Measurements from ENCODE around the gene USP10.

The USP10 gene

DNA sequence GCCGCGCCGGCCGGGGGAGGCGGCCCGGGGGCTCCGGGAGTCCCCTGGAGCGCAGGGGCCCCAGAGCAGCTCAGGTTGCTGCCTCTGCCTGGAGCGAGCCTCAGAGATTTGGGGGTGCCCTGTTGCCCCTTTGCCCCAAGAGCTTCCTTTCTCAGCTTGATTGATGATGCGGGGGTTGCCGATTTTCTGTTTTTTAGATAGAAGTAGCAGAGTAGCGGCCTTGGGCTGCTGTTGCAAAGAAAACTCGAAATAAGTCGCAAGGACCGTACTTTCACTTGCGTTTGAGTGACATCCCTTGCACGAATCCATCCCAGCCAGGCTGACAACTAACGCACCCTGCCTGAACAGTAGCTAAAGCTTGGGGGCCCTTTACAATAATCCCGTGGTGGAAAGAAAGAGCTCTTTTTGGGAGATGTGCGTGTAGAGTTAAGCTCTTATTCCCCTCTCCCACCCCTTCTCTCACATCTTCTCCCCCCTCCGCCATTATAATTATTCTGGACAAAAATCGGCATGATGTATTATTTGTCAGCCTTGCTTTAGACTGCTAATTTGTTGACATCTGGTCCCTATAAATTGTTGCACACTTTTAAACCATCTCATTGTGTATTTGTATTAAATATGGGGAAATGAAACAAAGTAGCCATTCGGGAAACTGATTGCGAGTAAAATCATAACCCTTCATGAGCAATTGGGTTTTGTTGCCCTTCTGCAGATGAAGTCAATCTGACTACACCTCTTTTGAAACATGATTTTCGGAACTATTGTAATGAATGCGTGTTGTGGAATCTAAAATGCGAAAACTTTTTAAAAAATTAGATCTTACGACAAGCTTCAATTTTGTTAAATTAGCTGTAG, 873 bp downstream of the USP10 start:
- peak; percentile 45 for DNase-seq

DNA sequence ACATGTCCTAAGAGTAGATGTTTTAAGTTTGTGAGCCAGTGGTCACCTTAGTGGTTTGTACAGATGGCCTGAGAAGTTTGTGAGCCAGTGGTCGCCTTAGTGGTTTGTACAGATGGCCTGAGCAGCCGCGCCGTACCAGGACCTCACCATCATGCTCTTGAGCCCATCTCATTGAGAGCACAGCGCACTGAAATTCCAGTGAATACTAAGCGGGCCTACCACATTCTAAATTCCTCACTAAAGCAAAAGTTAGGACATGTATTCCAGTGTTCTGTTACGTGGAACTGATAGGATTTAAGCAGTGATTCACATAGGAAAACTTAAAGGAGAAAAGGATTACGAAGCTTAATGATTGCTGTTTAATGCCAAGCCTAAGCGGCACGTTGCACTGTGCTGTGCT, 3.9 kb downstream of the USP10 start:
- DNase-seq, result no peak

DNA sequence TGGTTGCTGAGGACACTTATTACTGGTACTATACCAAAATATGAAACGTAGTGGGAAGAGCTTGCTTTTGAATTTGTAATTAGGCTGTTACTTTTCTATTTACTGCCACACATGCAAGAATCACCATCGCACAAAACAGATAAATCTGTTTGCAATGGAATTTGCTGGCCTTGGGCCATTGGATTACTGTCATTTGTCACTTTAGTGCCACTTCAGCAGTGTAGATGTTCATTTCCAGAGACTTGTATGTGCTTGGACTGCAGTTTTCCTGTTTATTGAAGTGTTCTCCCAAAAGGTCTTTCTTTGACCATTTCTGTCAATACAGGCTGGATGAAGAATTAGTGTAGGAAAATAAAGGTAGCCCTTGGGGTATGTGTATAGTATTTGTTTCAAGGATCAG, 4.5 kb downstream of the USP10 start:
- DNase-seq, result no peak

DNA sequence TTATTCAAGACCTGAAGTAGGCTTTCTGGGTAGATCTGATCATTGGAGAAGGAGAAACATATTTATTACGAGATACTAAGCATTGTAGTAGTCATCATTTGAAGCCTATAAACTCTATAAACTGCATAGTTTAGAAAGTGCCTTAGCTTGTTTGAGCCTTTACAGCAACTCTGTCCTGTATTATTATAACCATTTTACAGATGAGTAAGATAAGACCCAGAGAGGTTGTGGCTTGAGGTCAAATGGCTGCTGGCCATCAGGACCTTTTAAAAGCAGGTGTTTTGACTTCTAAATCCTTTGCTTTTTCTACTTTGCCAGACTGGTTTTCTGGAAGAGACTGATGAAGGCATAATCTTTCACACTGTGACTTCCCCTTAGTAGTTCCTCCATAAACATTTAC, 7.1 kb downstream of the USP10 start:
- no peak for DNase-seq

DNA sequence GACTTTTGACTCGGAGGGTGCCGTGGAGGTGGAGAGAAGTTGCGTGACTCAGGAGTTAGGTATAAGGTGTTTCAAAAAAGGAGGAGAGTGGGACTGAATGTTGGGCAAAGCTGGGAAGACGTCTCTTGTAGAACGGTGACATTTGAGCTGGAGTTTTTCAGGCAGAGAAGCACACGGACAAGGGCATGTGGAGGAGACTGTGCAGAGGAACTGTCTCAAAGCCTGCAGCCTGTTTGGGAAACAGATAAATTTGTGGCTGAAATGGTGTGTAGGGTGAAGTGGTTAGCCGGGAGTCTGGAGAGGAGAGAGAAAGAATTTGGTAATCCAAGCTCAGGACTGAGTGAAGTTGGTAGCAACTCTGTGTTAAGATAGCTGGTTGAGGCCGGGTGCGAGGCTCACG, 9.8 kb downstream of the USP10 start:
- DNase-seq, result no peak

DNA sequence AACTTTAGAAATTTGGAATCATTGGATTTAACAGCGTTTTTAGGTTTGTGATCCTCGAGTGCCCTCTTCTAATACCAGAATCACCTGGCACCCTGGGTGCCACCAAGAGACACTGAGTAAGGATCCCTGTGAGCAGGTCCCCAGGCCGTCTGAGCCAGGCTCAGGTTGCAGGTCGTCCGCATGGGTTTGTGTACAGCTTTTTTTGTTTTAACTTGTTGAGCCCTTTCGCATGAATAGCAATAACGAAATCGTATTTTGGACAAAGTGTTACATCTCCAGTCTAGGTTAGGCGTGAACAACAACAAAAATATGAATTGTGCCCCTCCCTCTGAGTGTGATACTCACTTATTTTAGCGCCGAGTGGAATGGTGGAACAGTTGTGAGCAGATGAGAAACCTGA, 10.9 kb downstream of the USP10 start:
- no peak for DNase-seq

DNA sequence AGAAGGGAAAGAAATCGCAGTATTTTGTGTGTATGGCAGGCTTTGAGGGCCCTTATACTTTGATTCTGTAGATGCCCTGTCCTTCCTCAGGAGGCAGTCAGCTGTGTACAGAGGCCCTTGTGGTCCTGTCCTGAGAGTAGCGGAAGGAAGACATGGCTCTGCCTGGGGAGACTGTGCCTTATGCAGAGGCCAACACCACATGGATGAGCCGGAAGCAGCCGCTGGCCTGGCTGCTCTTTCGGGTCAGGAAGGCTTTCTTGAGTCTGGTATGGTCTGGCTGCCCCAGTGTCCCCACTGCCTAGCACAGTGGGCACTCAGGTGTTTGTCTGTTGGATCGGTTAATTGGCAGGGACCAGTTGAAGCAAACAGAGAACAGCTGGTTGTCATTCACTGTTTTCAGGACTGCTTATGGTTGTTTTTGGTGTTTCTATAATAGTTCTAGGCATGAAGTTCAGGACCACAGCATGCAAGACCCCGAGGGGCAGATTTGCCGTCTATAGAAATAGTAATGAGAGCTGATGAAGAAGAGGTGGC, 12.4 kb downstream of the USP10 start:
- DNase-seq, result no peak

DNA sequence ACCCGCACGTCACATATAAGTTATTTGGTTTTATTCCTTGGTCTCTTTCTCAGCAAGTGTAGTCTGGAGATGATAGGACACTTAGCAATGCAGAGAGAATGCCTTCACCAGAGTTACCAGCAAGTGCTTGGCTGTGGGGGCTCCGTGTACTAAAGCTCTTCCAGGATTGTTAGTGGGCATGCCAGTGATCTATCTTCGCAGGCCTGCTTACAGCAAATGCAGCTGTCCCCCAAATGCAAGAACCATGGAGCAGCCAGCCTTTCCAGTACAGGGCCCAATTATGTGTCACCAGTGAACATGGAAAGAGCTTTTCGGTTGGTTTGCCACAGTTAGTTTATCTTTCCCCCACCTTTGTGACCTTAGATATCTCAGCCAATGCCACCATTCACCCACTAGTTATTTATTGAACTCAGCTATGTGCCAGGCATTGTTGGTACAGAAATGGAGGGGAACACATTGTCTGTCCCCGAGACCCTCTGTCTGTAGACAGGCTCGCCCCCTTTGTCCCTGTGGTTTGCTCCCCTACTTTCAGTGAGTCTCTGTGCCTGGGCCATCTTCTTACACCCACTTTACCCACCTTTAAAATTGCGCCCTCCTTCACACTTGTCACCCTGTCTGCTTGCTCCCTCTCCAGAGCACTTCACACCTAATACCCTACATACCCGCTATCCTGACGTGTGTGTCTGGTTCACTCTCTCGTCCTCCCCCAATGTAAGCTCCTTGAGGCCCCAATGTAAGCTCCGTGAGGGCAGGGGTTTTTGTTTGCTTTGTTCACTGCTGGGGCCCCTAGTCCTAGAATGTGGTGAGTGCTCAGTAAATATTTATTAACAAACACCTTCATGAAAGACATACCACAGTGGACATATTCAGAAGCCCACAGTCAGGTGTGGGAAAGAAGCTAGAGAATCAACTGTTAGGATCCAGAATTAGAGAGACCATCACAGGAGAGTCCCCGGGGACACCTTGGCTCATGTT, 13.3 kb downstream of the USP10 start:
- no peak for DNase-seq

DNA sequence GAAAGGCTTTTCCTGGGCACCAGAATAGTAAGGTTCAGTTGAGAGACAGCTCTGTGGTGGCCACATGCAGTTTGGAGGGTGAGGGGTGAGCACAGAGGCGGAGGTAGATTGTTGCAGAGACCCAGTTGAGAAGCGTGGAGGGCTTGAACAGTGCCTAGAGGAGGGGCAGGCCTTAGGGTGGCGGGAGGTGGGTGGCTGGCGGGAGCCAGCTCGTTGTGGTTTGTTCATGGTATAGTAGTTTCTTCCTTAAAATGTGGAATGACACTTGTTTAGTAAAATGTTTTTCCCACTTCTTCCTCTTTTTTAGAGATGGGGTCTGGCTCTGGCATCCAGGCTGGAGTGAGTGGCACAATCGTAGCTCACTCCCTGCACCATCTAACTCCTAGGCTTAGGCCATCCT, 14.2 kb downstream of the USP10 start:
- DNase-seq, result no peak

DNA sequence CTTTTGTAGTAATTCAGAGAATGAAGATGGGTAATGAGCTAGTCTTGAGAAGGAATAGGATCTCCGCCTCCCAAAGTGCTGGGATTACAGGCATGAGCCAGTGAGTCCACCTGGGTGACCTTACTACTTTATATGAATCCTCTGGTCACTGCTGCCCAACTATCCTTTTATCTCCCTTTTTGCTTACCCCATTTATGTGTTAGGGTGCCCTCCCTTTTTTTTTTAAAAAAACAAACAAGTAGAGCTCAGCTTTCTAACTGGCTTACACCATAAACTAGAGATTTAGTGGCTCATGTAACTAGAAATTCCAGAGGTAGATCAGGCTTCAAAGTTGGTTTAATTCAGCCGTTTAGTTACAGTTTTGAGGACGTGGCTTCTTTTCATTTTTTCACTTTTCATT, 15.6 kb downstream of the USP10 start:
- DNase-seq, result no peak

DNA sequence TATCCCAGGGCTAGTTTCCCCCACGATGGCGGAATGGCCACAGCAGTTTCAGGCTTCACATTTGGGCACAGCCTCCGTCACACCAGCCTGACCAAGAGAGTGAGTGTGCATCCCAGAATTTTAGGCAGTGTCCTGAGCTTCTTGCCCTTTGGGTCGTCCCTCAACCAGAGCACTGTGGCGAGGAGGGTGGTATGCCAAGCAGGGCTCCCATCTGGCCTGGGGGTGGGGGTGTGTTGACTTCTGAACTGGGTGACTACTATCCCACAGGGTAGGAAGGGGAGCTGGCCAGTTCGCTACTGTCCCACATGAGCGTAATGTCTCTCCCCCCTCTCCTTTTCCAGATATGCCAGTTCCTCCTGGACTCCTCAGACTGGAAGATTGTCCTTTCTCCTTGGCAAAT, 16.1 kb downstream of the USP10 start:
- no peak for DNase-seq

DNA sequence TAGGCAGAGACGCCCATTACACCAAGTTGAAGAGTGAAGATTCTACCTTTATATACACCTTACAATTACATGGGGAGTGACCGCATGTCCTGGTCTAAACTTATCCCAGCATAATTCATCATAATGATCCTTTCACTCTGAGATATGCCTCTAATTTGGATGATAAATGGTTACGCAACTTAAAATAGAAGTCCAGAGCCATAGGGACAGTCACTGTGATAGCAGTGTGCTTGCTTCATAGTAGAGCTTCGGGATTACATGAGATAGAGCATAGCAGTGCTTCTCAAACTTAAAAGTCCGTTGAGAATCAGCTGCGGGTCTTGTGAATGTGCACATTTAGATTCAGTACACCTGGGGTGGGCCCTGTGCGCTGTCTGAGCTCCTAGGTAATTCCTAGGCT, 16.9 kb downstream of the USP10 start:
- no peak for DNase-seq

DNA sequence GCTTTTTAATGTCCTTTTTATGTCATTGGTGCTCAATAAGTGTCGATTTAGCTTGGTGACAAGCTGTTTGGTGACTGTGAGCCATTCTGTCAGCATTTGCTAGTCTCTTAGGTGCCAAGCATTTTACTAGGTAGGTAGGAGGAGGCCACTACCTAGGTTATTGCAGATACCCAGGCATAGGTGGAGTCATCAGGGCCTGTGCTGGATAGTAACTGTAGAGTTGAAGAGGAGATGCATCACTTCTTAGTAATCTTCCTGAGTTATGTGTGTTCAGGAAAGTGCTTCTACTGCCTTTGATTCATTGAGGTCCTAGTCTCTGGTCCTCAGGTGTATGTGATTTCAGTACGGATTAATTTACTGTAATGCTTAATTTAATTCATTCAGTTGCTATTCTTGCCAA, 17.7 kb downstream of the USP10 start:
- DNase-seq, result no peak

DNA sequence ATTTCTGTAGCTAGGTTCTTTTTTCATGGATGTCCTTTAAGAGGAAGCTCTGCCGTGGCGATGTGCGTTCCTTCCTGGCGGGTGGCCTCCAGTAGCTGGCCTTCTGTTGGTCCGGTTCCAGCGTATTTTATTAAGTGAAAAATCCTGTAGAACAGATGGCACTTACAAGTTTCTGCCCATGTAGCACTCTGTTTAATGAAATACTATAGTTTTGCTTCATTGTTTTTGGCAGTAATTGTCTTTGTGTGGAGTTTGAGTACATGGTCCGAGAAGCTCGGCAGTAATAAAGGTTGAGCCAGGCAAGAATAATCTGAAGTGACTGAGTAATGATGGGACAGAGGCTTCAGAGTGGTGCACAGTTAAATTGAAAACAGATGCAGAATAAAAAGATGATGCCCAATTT, 20.4 kb downstream of the USP10 start:
- DNase-seq, result no peak

DNA sequence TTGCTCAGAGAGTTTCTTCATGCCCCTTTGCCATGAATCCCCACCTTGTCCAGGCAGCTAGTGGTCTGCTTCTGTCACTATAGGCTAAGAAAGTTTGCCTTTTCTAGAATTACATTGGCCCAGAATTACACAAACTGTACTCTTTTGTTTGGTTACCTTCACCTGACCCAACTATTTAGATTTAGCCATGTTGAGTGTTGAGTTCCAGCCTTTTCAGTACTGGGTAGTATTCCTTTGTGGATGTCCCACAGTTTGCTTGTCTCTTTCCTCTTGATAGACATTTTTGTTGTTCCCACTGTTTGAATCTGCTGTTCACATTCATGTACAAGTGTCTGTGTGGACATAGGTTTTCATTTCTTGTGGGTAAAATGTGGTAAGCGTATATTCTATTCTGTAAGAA, 22.3 kb downstream of the USP10 start:
- no peak for DNase-seq

DNA sequence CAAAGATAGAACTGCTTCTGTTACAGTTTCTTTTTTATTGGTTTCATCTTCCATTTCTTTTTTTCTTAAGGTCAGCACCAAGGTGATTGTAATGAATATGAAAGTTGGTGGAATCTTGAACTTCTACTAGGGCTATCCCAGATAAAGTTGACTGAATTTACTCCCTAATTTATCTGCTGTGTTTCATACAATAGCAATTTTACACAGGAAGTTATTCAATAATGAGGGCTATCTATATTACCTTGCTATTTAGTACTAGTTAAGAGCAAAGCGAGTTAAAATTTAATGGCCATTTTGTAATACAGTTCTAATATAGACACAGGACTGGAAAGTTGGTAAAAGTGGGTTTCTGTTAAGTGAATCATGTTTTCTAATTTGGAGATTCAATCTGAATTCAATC, 24.1 kb downstream of the USP10 start:
- DNase-seq, result no peak

DNA sequence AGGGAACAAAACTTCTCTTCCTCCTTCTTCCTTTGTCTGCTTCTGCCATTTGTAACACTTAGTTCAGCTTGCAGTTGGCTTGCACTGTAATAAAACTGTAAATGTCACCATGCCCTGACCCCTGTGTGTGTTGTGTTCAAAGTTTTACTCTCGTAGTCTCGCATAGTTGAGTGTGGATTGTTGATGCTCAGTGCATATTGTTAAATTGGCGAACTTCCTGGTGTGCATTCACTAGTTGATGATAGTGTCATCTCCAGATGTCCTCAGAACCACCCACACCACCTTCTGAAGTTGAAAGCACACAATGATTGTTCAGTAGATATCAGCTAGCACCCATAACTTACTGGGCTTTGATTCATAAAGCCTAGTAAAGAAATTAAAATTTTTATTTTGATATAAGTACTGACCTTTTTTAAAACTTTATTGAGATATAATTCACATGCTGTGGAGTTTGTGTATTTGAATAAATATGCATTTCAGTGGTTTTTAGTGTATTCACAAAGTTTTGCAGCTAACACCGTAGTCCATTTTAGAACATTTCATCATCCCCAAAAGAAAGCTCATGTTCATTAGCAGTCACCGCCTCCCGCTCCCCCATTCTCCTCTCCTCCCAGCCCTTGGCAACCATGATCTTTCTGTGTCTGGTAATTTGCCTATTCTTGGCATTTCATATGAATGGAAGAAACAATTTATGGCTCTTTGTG, 25.0 kb downstream of the USP10 start:
- DNase-seq, result peak; percentile 24

DNA sequence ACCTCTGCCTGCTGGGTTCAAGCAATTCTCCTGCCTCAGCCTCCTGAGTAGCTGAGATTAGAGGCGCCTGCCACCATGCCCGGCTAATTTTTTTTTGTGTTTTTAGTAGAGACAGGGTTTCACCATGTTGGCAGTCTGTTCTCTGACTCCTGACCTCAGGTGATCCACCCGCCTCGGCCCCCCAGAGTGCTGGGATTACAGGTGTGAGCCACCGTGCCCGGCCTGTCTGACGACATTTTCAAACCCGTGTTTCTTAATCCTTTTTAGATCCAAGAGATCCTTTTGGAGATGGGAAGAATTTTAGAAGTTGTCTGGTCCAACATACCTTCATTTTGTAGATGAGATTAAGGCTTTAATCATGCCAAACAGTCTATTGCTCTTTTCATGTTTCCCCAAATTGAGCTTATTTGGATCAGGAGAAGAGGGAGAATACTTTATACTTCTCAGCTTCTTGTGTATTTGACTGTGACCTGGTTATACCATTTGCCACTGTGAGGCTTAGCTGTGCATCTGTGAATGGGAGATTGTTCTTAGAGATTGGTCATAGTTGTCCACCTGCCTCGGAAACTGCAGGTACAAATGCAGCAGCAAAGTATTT, 25.8 kb downstream of the USP10 start:
- DNase-seq, result no peak

DNA sequence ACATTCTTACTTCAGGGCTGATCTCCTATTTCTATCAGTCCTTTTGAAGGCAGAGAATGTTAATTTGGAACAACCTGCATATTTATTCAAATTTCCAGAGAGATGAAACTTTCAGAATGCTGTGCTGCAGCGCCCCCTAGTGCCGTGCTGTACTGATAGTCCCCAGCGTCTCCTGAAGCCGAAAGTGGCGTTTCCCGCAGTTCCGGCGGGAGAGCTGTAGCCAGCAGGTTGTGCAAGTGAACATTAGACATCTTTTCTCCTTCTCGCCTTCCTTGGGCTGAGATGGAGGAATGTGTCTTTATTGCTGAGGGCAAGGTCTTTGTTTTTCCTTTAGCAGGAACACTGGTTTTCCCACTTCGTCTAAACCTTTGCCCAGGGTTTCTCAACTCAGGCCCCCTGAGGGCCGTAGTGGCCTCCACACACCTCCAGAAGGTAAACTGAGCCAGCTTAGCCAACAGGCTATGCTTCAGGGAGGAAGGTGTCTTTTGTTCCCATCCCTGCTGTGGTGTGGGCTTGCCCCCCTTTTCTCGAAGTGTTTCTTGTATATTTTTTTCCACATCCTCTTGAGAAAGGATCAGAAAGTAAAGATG, 26.4 kb downstream of the USP10 start:
- DNase-seq, result peak; percentile 82

DNA sequence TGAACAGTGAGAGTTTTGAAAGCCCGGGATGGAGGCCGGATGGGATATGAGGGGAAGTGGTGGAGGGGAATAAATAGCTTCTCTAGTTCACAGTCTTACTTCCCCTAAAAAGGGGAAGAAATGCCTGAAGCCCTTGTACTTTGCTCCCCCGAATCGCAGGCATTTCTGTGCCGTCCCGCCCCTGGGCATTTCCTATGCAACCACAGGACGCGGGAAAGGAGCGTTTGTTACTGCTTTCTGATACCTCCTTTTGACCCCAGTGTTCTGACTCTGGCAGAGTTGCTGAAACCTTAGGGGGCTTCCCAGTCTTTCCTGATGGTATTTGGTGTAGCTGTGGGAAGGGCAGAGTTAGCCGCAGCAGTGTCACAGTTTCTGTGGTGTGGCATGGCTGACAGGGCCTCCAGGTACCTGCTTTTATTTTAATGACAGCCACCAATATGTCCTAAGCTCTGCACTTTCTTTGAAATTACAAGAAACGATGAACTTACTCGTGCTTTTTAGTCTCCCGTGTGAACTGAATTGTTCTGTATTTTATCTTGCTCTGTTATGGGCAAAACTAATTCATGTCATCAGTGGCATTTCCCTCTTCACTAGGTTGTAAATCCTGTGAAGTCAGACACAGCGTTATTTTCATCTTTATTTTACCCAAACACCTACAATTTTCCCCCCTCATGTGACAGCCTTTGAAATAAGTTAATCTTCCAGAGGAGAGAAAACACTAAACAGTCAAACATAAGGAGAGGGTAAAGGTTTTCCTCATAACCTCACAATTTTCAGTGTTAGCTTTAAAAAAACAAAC, 27.1 kb downstream of the USP10 start:
- no peak for DNase-seq

DNA sequence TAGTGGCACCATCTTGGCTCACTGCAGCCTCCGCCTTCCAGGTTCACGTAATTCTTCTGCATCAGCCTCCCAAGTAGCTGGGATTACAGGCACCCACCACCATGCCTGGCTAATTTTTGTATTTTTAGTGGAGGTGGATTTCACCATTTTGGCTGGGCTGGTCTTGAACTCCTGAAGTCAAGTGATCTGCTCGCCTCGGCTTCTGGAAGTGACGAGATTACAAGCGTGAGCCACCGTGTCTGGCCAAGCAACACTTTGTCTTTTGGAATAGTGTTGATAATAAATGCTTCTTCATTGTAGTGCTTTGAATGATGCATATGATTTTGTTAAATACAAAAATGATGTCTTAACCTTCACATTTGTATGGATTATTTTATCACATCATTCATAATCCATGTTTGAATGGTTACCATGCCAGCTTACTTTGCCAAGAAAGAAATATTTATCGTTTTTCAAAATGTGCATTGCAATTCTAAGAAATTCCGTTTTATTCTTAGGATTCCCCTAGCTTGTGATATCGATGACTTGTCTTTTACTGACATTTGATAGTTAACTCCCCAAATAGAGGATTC, 29.1 kb downstream of the USP10 start:
- no peak for DNase-seq
